ENCODE measurements around the gene GJA4. TPM values are rescaled to one million over a fixed set of nuclear protein-coding genes. Genes with fewer than 3 reads are reported as not detected.

Gene GJA4
- total RNA-seq, 3 donors from 2014 or later (not counting 1 experiment from before 2014, with no cell fraction given), result not detected

DNA sequence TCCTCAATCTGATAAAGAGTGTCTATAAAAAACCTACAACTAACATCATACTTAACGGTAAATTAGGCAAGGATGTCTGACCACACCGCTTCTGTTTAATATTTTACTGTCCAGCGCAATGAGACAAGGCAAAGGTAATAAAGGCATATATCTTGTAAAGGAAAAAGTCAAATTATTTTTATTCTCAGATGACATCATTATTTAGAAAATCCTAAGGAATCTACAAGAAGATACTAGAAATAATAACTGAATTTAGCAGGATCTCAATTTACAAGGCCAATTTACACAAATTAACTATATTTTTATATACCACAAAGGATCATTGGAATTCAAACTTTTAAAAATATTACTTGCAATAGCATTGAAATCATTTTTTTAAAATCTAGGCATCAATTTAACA lies 29.4 kb downstream of the GJA4 start:
- no peak for ATAC-seq
- Histone ChIP-seq H3K9me3 (ENCODE audit: control insufficient read depth, insufficient read depth, low read length) (no peaks in the 10 kb centered on the region), H3K4me1 (ENCODE audit: control insufficient read depth, insufficient read depth, low read length) (no peaks in the 10 kb centered on the region), H3K27ac (ENCODE audit: low read length) (no peak overlapping the region), H3K36me3 (ENCODE audit: control insufficient read depth, insufficient read depth, low read length) (no peaks in the 10 kb centered on the region), H3K4me3 (ENCODE audit: low read length) (no peak overlapping the region), H3K27me3 (ENCODE audit: control insufficient read depth, insufficient read depth, low read length) (no peaks in the 10 kb centered on the region)
- WGBS (ENCODE audit: insufficient coverage), result no CpG with 5 or more reads among the region's 3 CpGs
- H3K27me3 Mint-ChIP-seq (ENCODE audit: low read depth in 2 of 2), result no peaks in the 10 kb centered on the region
- intact Hi-C loops (cut with micrococcal nuclease), result no loop called here
- H3K36me3 Mint-ChIP-seq, result no peaks in the 10 kb centered on the region
- H3K27ac Mint-ChIP-seq, result no peak overlapping the region
- peaks cover 0 to 4% of the 10 kb centered on the region in 2 donors for H3K4me1 Mint-ChIP-seq
- peaks cover 0 to 2% of the 10 kb centered on the region in 2 donors for H3K9me3 Mint-ChIP-seq
- TF ChIP-seq, protein P1, sequence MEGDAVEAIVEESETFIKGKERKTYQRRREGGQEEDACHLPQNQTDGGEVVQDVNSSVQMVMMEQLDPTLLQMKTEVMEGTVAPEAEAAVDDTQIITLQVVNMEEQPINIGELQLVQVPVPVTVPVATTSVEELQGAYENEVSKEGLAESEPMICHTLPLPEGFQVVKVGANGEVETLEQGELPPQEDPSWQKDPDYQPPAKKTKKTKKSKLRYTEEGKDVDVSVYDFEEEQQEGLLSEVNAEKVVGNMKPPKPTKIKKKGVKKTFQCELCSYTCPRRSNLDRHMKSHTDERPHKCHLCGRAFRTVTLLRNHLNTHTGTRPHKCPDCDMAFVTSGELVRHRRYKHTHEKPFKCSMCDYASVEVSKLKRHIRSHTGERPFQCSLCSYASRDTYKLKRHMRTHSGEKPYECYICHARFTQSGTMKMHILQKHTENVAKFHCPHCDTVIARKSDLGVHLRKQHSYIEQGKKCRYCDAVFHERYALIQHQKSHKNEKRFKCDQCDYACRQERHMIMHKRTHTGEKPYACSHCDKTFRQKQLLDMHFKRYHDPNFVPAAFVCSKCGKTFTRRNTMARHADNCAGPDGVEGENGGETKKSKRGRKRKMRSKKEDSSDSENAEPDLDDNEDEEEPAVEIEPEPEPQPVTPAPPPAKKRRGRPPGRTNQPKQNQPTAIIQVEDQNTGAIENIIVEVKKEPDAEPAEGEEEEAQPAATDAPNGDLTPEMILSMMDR (IDR thresholded peaks at IDR 0.05), result no peak
- DNase-seq, result no peak
- no peak overlapping the region for H3K4me3 Mint-ChIP-seq

- Mint-ChIP-seq H3K27me3 (ENCODE audit: low read depth in 2 of 2) (no peaks in the 10 kb centered on the region), H3K27ac (no peak overlapping the region), H3K4me3 (no peak overlapping the region), H3K4me1 (peaks cover 0 to 9% of the 10 kb centered on the region in 2 donors), H3K36me3 (no peaks in the 10 kb centered on the region), H3K9me3 (peaks cover 0 to 2% of the 10 kb centered on the region in 2 donors)
- Histone ChIP-seq H3K27ac (ENCODE audit: low read length) (no peak overlapping the region), H3K27me3 (ENCODE audit: control insufficient read depth, insufficient read depth, low read length) (no peaks in the 10 kb centered on the region), H3K9me3 (ENCODE audit: control insufficient read depth, insufficient read depth, low read length) (no peaks in the 10 kb centered on the region), H3K4me3 (ENCODE audit: low read length) (no peak overlapping the region), H3K4me1 (ENCODE audit: control insufficient read depth, insufficient read depth, low read length) (no peaks in the 10 kb centered on the region), H3K36me3 (ENCODE audit: control insufficient read depth, insufficient read depth, low read length) (no peaks in the 10 kb centered on the region)
- ATAC-seq (no peak), DNase-seq (no peak)
- WGBS (ENCODE audit: insufficient coverage), result 93% methylated on average over 3 of the region's 3 CpGs
- intact Hi-C loops (cut with micrococcal nuclease), result no loop called here
- TF ChIP-seq, protein P1 (IDR thresholded peaks at IDR 0.05), result no peak
These were observed 32.1 kb downstream of the GJA4 start for GRCh38 chr1:34824817-34825454.

DNA sequence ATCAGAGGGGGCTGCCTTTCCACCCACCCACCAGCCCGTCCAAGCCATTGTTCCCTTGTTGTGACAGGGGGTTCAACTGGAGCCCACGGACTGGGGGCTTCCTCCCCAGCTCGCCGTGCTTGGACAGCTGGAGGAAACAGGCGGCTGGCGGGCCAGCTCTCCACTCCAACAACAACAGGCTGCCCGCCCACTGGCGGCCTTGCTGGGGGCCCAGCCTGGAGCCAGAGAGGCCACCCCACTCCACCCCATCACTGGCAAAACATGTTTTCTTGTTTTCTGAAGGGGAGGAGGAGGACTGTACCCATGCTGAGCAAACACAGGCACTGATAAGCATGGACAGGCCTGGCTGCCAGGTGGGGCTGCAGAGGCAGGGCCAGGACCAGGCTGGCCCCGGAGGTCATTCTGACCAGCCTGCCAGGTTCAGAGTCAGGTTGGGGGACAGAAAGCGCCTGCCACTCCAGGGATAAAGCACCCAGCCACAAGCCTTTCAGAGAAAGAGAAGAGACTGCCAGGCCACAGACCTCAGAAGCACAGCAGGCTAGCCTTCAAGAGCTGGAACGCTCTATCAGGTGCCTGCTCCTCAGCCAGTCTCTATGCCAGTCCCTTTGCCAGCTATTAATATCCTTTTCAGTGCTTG lies 32.8 kb downstream of the GJA4 start:
- no peaks in the 10 kb centered on the region for H3K36me3 Mint-ChIP-seq
- TF ChIP-seq, protein P1 (IDR thresholded peaks at IDR 0.05), result no peak
- Histone ChIP-seq H3K27me3 (ENCODE audit: control insufficient read depth, insufficient read depth, low read length) (no peaks in the 10 kb centered on the region), H3K9me3 (ENCODE audit: control insufficient read depth, insufficient read depth, low read length) (no peaks in the 10 kb centered on the region), H3K36me3 (ENCODE audit: control insufficient read depth, insufficient read depth, low read length) (no peaks in the 10 kb centered on the region), H3K27ac (ENCODE audit: low read length) (no peak overlapping the region), H3K4me3 (ENCODE audit: low read length) (no peak overlapping the region), H3K4me1 (ENCODE audit: control insufficient read depth, insufficient read depth, low read length) (no peaks in the 10 kb centered on the region)
- H3K4me1 Mint-ChIP-seq, result peaks cover 0 to 9% of the 10 kb centered on the region in 2 donors
- intact Hi-C loops (cut with micrococcal nuclease), result no loop called here
- no peaks in the 10 kb centered on the region for H3K27me3 Mint-ChIP-seq (ENCODE audit: low read depth in 2 of 2)
- no peak overlapping the region for H3K4me3 Mint-ChIP-seq
- no peak for DNase-seq
- H3K9me3 Mint-ChIP-seq, result peaks cover 0 to 2% of the 10 kb centered on the region in 2 donors
- no peak for ATAC-seq
- 72% methylated on average over 9 of the region's 11 CpGs for WGBS (ENCODE audit: insufficient coverage)
- H3K27ac Mint-ChIP-seq, result no peak overlapping the region
